Stimulated activated CD4-positive, alpha-beta T cell treated with anti-CD3 and anti-CD28 coated beads, Interleukin-4, amount 100 ng/mL, for 4 hours (primary cell): ENCODE results near the gene ENO2.

Experiments
- DNase-seq, 2 experiments: peaks; one replicate each; pipeline ENCODE4 v3.0.0-alpha.2; 2020

ENO2 gene

DNA sequence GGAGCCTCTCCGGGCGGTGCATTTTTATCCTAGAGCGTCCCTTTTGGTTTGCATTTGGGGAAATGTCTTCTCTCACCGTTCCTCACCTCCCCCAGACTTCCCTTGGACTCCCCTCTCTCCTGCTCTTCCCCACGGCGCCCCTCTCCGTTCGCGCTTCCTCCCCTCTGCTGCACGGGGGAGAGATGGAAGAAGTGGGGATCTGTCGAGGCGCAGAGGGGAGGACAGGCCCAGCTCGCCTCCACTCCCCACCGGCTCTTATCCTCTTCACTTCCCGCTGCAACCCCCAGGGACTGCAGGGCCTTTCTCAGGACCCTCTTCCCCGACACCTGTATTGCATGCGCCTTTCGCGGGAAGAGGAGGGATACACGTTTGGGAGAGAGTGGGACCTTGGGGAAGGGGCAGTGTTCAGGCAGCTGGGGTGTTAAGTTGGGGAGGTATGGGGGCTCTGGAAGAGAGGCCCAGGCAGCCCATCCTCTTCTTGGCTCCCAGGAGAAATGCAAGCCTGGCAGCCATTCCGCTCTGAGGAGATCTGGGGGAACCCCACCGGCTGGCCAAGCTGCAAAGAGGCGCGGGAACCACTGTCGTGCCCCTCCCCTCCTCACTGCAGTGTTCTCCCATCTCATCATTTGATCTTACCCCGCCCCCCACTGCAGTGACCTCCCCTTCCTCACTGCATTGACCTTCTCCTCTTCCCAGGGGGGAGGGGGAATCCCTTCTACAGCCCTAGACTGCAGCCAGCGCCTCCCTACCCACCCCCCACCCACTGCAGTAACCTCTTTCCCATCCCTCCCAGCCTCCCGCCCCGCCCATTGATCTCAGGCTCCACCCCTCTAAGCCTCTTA, 788 bp downstream of the ENO2 start:
- no peak for DNase-seq

DNA sequence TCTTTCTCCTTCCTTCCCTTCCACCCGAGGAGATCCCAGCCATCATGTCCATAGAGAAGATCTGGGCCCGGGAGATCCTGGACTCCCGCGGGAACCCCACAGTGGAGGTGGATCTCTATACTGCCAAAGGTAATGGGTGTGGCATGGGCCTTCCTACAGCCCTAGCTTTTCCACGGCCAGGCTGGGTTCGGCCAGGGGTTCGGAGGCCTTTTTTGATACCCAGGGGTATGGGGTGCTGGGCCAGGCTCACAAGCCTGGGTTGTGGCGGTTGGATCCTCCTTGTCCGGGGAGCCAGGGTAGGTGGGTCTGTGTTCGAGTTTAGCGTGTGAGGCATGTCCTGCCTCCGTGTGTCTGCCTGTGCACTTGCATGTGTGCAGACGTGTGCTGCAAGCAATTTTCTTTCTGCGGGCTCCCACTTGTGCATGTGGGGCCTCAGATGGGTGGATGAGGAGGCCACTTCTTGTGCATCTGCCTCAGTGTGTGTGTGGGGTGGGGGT, 1.5 kb downstream of the ENO2 start:
- no peak for DNase-seq

DNA sequence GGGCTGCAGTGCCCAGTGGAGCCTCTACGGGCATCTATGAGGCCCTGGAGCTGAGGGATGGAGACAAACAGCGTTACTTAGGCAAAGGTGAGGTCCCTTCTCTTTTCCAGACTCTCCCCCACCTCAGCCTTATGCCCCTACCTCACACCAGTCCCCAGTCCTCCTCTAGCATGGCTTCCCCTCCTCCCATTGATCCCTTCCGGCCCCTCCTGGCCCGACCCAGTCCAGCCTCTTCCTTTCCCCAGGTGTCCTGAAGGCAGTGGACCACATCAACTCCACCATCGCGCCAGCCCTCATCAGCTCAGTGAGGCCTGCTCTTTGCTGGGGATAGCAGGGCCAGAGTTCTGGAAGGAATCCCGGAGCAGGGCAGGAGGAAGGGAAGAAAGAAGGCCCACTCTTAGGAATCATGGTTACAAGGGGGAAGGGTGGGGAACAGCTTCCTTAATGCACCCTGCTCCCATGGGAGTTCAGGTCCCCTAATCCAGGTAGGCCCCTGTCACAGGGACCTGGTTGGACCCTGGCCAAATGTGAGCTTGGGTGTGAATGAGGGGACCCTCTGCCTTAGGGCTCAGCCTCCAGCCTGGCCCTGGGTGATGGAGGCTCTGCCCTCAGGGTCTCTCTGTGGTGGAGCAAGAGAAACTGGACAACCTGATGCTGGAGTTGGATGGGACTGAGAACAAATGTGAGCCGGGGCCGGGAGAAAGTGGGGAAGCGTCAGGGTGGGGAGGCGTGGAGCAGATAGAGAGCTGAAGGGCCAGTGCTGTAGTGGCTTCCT, 2.2 kb downstream of the ENO2 start:
- no peak for DNase-seq

DNA sequence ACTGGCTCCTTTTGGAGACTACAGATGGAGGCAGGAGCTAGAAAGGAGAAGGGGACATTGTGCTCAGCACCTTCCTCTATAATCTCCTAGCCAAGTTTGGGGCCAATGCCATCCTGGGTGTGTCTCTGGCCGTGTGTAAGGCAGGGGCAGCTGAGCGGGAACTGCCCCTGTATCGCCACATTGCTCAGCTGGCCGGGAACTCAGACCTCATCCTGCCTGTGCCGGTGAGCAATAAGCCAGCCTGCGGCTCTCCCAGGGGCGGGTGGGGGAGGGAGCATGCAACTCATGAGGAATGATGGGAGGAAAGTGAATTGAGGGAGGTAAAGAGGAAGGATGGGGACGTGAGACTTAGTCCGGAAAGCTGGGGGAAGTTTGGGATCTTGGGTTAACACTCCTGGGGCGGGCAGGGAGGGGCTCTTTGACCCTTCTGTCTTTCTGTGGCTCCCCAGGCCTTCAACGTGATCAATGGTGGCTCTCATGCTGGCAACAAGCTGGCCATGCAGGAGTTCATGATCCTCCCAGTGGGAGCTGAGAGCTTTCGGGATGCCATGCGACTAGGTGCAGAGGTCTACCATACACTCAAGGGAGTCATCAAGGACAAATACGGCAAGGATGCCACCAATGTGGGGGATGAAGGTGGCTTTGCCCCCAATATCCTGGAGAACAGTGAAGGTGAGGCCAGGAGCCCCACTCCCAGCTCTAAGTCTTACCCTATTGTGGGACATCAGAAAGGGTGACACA, 3.3 kb downstream of the ENO2 start:
- no peak for DNase-seq

DNA sequence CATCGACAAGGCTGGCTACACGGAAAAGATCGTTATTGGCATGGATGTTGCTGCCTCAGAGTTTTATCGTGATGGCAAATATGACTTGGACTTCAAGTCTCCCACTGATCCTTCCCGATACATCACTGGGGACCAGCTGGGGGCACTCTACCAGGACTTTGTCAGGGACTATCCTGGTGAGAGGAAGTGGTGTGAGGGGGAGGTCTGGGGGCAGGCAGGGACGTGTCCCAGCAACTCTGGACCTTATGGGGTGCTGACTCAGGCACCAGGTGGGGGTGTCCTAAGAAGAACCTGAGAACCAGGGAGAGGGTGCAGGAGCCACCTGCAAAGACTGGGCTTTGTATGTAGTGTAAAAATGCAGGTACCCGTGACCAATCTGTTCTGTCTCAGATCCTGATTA, 5.2 kb downstream of the ENO2 start:
- no peak for DNase-seq

DNA sequence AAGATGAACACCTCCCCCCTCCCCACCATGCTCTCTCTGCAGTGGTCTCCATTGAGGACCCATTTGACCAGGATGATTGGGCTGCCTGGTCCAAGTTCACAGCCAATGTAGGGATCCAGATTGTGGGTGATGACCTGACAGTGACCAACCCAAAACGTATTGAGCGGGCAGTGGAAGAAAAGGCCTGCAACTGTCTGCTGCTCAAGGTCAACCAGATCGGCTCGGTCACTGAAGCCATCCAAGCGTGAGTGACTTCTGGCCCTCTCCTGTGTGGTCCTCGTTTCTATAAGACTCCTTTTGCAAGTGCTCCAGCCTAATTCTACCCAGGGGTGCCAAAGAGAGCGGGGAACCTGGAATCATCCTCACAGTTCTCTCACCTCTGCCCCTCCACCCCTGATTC, 7.2 kb downstream of the ENO2 start:
- no peak for DNase-seq

DNA sequence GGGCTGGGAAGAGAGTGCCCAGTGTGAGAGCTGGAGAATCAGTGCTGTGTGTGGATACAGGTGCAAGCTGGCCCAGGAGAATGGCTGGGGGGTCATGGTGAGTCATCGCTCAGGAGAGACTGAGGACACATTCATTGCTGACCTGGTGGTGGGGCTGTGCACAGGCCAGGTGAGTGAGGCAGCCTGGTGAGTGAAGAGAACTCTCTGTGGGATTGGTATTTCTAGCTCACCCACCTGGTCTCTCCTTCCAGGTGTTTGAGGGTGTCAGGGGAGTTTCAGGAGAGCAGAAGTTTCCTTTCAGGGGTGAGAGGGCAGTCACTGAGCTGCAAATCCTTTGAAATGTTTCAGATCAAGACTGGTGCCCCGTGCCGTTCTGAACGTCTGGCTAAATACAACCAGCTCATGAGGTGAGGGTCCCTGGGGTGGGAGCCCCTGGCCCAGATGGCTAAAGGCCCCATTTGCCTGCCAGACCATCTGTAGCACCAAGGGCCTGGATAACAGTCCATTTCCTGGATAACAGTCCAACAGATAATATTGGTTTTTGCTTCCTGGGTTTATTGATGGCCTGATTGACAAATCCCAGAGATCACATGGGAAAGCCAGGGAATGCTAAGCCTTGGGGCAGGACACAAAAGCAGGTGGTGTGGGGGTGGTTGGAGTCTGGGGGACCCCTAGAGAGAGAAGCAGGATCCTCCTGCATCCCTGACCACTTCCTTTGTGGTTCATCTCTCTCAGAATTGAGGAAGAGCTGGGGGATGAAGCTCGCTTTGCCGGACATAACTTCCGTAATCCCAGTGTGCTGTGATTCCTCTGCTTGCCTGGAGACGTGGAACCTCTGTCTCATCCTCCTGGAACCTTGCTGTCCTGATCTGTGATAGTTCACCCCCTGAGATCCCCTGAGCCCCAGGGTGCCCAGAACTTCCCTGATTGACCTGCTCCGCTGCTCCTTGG, 7.9 kb downstream of the ENO2 start:
- DNase-seq, result no peak

DNA sequence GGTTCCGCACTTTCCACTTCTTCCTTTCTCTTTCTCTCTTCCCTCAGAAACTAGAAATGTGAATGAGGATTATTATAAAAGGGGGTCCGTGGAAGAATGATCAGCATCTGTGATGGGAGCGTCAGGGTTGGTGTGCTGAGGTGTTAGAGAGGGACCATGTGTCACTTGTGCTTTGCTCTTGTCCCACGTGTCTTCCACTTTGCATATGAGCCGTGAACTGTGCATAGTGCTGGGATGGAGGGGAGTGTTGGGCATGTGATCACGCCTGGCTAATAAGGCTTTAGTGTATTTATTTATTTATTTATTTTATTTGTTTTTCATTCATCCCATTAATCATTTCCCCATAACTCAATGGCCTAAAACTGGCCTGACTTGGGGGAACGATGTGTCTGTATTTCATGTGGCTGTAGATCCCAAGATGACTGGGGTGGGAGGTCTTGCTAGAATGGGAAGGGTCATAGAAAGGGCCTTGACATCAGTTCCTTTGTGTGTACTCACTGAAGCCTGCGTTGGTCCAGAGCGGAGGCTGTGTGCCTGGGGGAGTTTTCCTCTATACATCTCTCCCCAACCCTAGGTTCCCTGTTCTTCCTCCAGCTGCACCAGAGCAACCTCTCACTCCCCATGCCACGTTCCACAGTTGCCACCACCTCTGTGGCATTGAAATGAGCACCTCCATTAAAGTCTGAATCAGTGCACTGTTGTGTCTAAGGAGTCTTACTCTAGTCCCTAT, 8.8 kb downstream of the ENO2 start:
- no peak for DNase-seq

DNA sequence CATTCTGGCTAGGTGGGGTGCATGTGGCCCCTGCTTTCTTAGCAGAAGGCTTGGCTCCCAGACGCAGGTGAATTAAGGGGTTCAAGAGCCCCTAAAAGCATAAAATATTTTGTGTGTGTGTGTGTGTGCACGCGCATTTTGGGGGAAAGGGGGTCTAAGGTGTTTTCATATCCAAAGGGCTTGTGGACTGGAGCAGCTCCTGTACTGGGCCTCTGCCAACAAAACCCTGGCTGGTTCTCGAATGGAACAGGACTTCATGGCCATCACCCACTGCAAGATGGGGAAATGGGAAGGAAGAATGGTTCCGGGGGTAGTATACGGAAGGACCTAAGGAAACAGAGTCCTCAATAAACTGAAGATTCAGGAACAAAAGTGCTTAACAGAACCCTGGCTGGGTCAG, 9.5 kb downstream of the ENO2 start:
- no peak for DNase-seq

DNA sequence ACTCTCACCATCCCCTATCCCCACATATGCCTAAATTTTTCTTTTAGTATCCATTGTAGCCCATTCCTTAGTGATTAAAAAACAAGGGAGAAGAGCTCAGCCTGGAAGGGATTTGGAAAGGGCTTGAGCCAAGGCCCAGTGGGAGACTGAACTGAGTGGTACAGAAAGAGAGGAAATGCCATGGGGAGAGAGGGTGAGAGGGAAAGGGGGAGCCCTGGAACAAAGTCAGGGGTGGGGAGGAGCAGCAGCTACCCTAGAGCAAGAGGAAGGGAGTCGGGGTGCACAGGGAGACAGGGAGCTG, 10.8 kb downstream of the ENO2 start:
- DNase-seq, result no peak

DNA sequence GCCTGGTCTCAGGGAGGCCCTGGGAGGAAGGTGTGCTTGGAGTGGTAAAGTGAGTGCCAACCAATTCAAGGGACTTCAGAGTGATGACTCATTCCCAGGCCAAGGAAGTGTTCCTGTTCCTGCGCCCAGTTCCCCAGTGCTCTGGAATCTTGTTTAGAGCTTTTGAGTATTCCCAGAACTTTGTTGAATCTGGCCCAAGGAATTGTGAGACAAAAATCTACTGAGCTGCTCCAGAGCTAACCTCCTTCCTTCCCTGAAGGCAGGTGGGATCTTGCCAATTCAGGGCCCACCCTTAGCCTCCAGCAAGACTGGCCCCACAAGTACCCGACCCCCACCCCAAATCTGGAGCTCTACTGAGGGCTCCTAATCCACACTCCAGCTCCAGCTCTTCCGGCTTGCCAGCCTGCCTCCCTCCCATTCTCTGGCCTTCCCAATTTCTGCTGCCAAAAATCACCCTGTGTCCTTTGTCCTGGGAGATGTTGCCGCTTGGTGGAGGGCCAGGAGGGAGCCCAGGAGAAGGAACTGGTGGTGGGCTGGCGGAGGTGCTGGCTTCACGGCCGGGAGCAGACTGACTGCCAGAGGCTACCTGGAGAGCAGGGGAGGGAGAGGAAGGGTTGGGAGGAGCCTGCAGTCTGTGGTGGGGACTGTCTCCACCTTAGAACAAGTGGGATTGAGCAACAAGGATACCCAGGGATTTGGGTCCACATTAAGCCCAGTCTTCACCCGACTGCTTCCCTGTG, 11.3 kb downstream of the ENO2 start:
- DNase-seq, result no peak

DNA sequence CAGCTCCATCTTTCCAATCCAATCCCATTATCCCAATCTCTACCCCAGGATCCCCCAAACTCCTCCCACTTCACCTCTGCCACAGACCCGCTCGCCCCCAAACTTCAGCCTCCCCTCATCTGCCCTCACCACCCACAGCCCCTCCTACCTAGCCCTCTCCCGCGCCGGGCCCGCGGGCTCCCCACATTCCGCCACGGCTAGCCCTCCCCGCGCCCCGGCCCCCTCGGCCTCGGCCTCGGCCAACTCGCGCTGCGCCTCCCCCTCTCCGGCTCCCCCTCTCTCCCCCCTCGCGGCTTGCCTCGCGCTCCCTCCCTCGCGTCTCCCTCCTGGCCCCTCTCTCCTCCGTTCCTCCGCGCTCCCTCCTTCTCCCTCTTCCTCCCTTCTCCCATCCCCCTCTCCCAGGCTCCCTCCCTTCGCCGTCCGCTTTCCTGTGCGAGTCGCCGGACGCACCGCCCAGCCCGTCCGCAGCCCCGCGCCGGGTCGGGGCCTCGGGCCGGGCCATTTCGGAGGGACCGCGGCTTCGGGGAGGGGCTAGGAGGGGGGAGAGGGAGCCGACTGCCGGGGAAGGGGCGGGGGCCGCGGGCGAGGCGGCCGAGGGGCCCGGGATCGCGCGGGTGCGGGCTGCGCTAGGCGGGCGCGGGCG, 13.1 kb downstream of the ENO2 start, which contains the start of gene ATN1:
TSS of gene ATN1 (plus strand) at position 581 of the 643 bp plus-strand sequence. CDS start 6,043 bp downstream, outside the sequence.
- DNase-seq, result peak in 1 of 2 experiments; percentile 56

DNA sequence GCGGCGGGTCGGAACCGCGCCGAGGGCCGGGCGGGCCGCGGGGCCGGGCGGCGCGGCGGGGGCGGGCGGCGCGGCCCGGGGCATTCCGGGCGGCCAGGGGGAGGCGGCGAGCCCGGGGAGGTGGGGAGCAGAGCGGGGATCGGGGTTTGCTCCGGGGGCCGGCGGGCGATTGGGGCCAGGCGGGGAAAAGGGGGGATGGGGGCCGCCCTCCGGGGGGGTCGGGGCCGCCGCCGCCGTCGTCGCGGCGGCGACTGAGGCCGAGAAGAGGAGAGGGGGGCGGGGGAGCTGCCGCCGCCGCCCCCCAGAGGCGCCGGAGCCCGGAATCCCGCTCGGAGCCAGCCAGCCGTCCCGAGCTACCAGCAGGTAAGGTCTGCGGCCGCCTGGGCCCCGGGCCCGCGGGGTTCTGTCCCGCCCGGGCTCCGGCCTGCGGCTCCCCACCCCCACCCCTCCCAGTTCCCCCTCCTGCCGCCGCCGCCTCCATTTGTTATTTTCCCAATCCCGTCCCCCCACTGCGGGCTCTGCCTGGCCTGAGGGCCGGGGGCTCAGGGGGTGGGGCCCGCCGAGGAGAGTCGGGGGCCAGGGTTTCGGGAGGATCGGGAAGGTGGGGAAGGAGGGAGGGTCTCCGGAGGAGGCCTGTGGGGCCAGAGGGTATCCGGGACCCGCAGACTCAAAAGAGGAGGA, 13.8 kb downstream of the ENO2 start:
- no peak for DNase-seq

DNA sequence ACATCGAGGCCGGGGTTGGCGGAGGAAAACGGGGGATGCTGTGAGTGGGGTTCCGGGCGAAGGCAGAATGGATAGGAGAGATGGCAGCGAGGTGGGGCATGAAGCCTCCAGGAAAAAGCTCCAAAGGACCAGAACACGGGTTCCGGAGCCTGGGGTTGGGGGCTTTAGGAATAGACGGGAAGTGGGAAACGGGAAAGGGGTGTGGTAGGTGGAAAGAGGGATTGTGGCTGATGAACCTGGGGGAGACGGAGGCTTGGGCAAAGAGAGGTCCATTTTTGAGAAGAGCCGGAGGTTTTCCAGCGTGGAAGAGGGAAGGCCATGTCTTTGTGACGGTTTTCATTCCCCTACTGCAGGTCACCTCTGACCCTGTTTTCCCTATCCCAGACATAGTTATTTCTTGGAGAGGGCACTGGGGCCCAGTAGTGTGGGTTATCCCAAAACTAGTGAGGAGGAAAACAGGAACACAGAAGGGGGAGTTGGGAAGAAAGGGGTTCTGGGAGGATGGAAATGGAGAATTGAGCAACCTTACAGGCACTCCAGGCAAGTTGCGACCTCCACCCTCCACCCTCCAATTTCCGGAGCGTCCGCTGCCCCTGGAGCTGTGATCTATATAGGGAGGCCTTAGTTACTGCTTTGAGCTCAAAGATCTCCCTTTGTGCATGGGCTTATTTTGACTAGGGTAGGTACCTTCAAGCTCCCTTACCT, 14.5 kb downstream of the ENO2 start:
- no peak for DNase-seq

DNA sequence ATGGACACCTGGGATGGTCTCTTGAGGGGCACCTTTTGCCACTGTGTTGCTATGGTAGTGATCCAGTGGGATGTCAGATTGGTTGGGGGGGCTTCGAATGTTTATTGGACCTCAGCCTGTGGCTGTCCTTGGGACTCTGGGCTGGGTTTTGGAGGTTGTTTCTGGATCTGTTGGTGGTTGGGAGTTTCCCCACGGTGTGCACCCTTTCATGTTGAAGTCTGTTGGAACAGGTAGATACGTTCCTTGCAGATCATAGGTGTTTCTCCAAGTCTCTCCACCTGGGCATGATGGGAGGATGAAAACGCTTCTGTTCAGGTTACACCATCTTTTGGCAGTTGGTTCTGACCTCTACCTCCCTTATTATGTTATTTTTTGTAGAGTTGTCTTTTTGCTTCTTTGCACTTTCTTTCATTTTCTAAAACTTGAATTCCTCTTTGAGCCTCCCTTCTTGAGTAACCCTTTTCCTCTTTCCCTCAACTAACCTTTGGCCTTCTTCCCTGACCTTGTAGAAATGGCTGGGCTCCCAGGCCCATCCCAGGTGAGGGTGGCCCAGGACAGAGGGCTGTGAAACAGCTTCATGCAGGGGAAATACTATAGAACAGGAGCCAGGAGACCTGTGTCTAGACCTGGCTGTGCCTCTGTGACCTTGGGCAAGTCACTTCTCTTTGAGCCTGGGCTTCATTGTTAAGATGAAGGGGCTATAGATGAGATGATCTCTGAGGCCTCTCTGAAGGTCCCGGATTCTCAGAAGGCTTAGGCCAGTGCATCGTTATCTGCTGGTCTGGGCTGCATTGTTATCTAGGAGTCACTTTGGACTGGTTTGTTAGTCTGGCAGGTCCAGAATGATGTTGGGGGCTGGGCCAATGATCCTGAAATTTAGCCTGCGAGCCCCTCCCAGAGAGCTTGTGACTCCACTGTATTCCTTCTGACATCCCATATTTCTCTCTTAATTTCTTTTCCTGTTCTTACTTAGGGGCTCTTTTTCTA, 15.4 kb downstream of the ENO2 start:
- no peak for DNase-seq

DNA sequence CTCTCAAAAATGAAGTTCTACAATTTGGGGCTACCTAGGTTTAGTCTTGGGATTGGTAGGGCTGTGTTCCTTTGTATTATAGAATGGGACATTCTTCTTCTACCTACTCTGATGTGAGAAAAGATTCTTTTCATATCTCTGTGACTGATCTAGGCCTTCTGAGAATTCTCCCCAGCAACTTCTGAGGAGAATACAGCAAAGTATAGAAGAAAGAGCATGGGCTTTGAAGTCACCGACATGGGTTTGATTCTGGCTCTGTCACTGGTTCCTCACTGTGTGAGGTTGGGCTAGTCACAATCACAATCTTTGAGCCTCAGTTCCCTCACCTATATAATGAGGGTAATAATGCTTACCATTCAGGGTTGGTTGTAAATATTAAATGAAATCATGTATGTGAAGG, 18.4 kb downstream of the ENO2 start:
- DNase-seq, result no peak

DNA sequence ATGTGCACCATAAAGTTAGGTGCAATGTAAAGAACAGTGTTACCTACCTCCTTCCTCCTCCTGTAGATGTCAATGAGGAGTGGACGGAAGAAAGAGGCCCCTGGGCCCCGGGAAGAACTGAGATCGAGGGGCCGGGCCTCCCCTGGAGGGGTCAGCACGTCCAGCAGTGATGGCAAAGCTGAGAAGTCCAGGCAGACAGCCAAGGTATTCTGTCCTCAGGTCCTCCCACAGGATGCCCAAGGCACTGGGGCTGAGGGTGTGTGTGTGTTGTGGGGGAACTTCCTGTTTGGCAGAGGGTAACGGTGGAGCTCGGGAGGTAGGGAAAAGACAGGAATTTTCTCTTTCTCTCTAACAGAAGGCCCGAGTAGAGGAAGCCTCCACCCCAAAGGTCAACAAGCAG, 19.7 kb downstream of the ENO2 start:
- DNase-seq, result no peak
